GM12878 (cell line): ENCODE measurements around the gene HERC2. TPM values are rescaled to one million over a fixed set of nuclear protein-coding genes. Genes with fewer than 3 reads are reported as not detected.

Experiments used
- ATAC-seq: fragments of 200-7000 bp; cut with Tn5 transposase; 3 replicates; pipeline ENCODE4 v1.9.1; 2020; ENCODE audit warnings: mild to moderate bottlenecking, moderate library complexity
- BruUV-seq: library from RNA; stranded (reverse); fragments of 400-500 nt; replicated peaks from 2 replicates; lab custom pipeline; 2021; lab: Mats Ljungman, UMichigan
- CTCF ChIA-PET: fragments of 300-600 bp; sonication (Branson Sonifier 250); formaldehyde crosslinking; extraction: SDS; loops from one replicate; lab custom pipeline; 2021; ENCODE audit warnings: inconsistent platforms; lab: Yijun Ruan, JAX
- POLR2A ChIA-PET: fragments of 350-600 bp; formaldehyde crosslinking; extraction: SDS; loops from one replicate; lab custom pipeline; 2021; ENCODE audit warnings: inconsistent platforms; lab: Charles Lee
- RAD21 ChIA-PET: fragments of 300-600 bp; sonication (Branson Sonifier 250); formaldehyde crosslinking; loops from one replicate; lab custom pipeline; 2023; ENCODE audit warnings: antibody characterized with exemption; ENCODE audit not compliant: unreplicated experiment; lab: Charles Lee
- SMC1A ChIA-PET: fragments of 300-600 bp; sonication (Branson Sonifier 250); formaldehyde crosslinking; loops from one replicate; lab custom pipeline; 2023; ENCODE audit not compliant: unreplicated experiment, uncharacterized antibody; lab: Charles Lee
- DNase-seq: peaks from one replicate; pipeline ENCODE4 v3.0.0-alpha.2; 2011; ENCODE audit warnings: low read depth, low spot score
- FAIRE-seq: peaks from 3 replicates; lab custom pipeline; 2011; peaks lifted over from hg19 to GRCh38; lab: Jason Lieb, UNC
- H2AFZ ChIP-seq: 2 replicates; pipeline ENCODE4 v1.6.0; 2011; ENCODE audit warnings: low read depth, low read length, control low read depth; ENCODE audit not compliant: control insufficient read depth
- H3K27ac ChIP-seq: 2 replicates; pipeline ENCODE4 v1.5.1; 2011; ENCODE audit warnings: control low read depth; ENCODE audit not compliant: control insufficient read depth, insufficient read depth
- H3K27me3 ChIP-seq, 2 experiments: replicated peaks in 1 of 2; 2 replicates each; pipeline versions ENCODE4 v1.6.0 to v1.6.1; 2011; ENCODE audit warnings: low read length in 1 of 2; ENCODE audit not compliant: control insufficient read depth in 2 of 2, insufficient read depth in 2 of 2
- H3K36me3 ChIP-seq, 2 experiments: 2 replicates each; pipeline ENCODE4 v1.5.1; 2011; ENCODE audit warnings: low read length in 1 of 2; ENCODE audit not compliant: control insufficient read depth in 2 of 2, insufficient read depth in 2 of 2
- H3K4me1 ChIP-seq: 2 replicates; pipeline ENCODE4 v1.6.1; 2011; ENCODE audit warnings: mild to moderate bottlenecking, low read length, moderate library complexity, mixed read lengths; ENCODE audit not compliant: control insufficient read depth, insufficient read depth
- H3K4me2 ChIP-seq: 2 replicates; pipeline ENCODE4 v1.6.0; 2011; ENCODE audit warnings: control low read depth; ENCODE audit not compliant: control insufficient read depth, insufficient read depth
- H3K4me3 ChIP-seq: fragments of 200-600 bp; sonication (generic); 2 replicates; pipeline ENCODE4 v1.5.1; 2016
- H3K79me2 ChIP-seq: 2 replicates; pipeline ENCODE4 v1.6.0; 2011; ENCODE audit warnings: low read length; ENCODE audit not compliant: control insufficient read depth, insufficient read depth
- H3K9ac ChIP-seq: 2 replicates; pipeline ENCODE4 v1.8.0; 2011; ENCODE audit warnings: low read length, control low read depth, mixed read lengths; ENCODE audit not compliant: control insufficient read depth, insufficient read depth
- H3K9me3 ChIP-seq: replicated peaks from 3 replicates; pipeline ENCODE4 v1.5.1; 2011; ENCODE audit warnings: mild to moderate bottlenecking, low read length; ENCODE audit not compliant: control insufficient read depth, insufficient read depth
- H4K20me1 ChIP-seq: 2 replicates; pipeline ENCODE4 v1.6.0; 2011; ENCODE audit not compliant: control insufficient read depth, insufficient read depth
- CBX5 ChIP-seq: sonication (generic); IDR thresholded peaks from 2 replicates; pipeline ENCODE4 v1.6.1; 2016; ENCODE audit warnings: low read depth, moderate library complexity, mild to moderate bottlenecking, inconsistent platforms
- EED ChIP-seq: sonication (generic); IDR thresholded peaks from 2 replicates; pipeline ENCODE4 v1.6.1; 2016; ENCODE audit warnings: antibody characterized with exemption, low read depth
- ESRRA ChIP-seq: IDR thresholded peaks from 2 replicates; pipeline ENCODE4 v1.6.1; 2012; ENCODE audit warnings: mild to moderate bottlenecking, low read length, improper control_type of control experiment
- IKZF1 ChIP-seq: fragments of 450-650 bp; conservative IDR thresholded peaks from 2 replicates; pipeline ENCODE4 v1.6.1; 2017; ENCODE audit warnings: antibody characterized with exemption, mild to moderate bottlenecking
- IKZF2 ChIP-seq, 2 experiments: fragments of 450-650 bp; IDR thresholded peaks; 2 replicates each; pipeline ENCODE4 v1.6.1; 2017; ENCODE audit warnings: mild to moderate bottlenecking in 2 of 2, moderate library complexity in 2 of 2
- PAX5 ChIP-seq: IDR thresholded peaks from 2 replicates; pipeline ENCODE4 v1.6.1; 2011; ENCODE audit warnings: low read depth, low read length, borderline replicate concordance
- TAF1 ChIP-seq: IDR thresholded peaks from 2 replicates; pipeline ENCODE4 v1.6.1; 2011; ENCODE audit warnings: mild to moderate bottlenecking, low read depth, low read length, borderline replicate concordance
- YBX1 ChIP-seq: fragments of 450-650 bp; IDR thresholded peaks from 2 replicates; pipeline ENCODE4 v1.6.1; 2016; ENCODE audit warnings: antibody characterized with exemption
- ZNF384 ChIP-seq: IDR thresholded peaks from 2 replicates; pipeline ENCODE4 v1.6.1; 2012; ENCODE audit warnings: low read depth, mild to moderate bottlenecking, low read length, improper control_type of control experiment, borderline replicate concordance
- WGBS: methylation state at CpG from one replicate; pipeline ENCODE4 v1.1.6; 2016; ENCODE audit warnings: low lambda C conversion rate; ENCODE audit not compliant: insufficient replicate concordance, insufficient coverage; ENCODE audit errors: missing lambda C conversion rate; 5-methylcytosine and 5-hydroxymethylcytosine counted together
- in situ Hi-C: fragments of 300-500 bp; cut with MboI; formaldehyde crosslinking; loops from 9 replicates; pipeline ENCODE4 v1.14.3; 2018; ENCODE audit warnings: mixed read lengths
- intact Hi-C: fragments of 100-400 bp; cut with micrococcal nuclease; formaldehyde crosslinking; loops from one replicate; pipeline ENCODE4 v1.14.2; 2022; ENCODE audit not compliant: unreplicated experiment
- polyA plus RNA-seq, 11 experiments: library from polyadenylated mRNA; depleted of rRNA in 4 of 11; unstranded in 6 of 11; stranded (reverse) in 5 of 11; fragments of >200 nt; fragmentation: Nextera tagmentation in 4 of 11; fragmentation: Illumina TruSeq in 1 of 11; extraction: Ambion mirVana in 4 of 11; extraction: Trizol in 1 of 11; gene quantifications; 1 replicate in 1 of 11; 2 replicates in 10 of 11; pipeline versions ENCODE4 v1.2.1 to v1.2.3, GENCODE V29; 2011 to 2016; ENCODE audit warnings: inconsistent platforms in 2 of 11, missing spikeins in 2 of 11, low read depth in 1 of 11
- total RNA-seq, 4 experiments: library from RNA; depleted of rRNA in 3 of 4; stranded (reverse); fragments of >200 nt in 3 of 4; fragmentation: Illumina TruSeq in 1 of 4; extraction: Trizol in 1 of 4; gene quantifications; 2 replicates each; pipeline versions ENCODE4 v1.2.1 to v1.2.3, GENCODE V29; 2013 to 2021

HERC2 gene
- total and polyA plus RNA-seq, 10 of the 15 experiments (the other 5 are each of a cell fraction or from before 2014, with no cell fraction given): 6.1 to 39.0 (median 24.0) TPM

DNA sequence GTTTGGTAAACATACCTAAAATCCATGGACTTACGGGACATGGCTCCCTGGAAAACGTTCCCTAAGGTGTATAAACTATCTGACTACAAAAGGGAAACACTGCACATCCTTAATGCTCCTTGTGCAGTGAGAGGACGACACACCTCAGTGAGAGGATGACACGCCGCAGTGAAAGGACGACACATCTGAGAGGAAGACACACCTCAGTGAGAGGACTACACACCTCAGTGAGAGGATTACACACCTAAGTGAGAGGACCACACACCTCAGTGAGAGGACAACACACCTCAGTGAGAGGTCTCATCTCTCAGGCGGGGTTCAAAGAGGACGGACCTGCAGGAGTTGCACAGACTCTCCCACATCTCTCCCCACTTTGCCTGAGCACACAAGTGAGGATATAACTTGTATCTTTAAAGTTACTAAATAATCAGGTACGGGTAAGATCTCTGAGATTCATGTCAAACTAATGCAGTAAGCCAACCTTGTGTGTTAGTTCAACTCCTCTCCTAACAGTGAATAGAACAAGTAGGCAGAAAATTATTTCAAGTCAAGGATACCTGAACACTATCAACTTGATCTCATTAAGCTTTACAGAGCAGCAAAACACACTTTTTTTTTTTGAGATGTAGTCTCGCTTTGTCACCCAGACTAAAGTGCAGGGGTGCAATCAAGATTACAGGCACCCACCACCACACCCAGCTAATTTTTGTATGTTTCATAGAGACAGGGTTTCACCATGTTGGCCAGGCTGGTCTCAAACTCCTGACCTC is 32.1 kb downstream of the HERC2 start:
- DNase-seq (no peak), FAIRE-seq (no peak), ATAC-seq (peak; percentile 48)
- intact Hi-C loops (no loop called here), in situ Hi-C loops (no loop called here)
- Histone ChIP-seq H2AFZ (no peak overlapping the region), H3K9ac (no peak overlapping the region), H3K4me2 (peak overlapping the region; percentile 31), H3K4me3 (peak overlapping the region; percentile 48; the same call in 1 of the 2 replicates), H3K36me3 (peaks cover 3 to 5% of the 10 kb centered on the region in 2 experiments; a peak in 3 of 4 replicates), H3K9me3 (peaks cover 4% of the 10 kb centered on the region; the same call in 2 of the 3 replicates), H3K27me3 (no peaks in the 10 kb centered on the region), H4K20me1 (no peaks in the 10 kb centered on the region), H3K79me2 (no peaks in the 10 kb centered on the region), H3K4me1 (peaks cover 6% of the 10 kb centered on the region), H3K27ac (peak overlapping the region; percentile 63)
- ChIA-PET SMC1A (no interaction called here), RAD21 (no interaction called here), CTCF (no interaction called here), POLR2A (interaction anchor here (0.6 kb wide), 1 partner anchor 147 kb away, joined by 3 read pairs; no protein-coding TSS in a partner anchor)
- WGBS: 78% methylated on average over 10 of the region's 10 CpGs
- no TSS peak for BruUV-seq
- TF ChIP-seq PAX5 (peak; percentile 41; the same call in 1 of the 2 replicates), YBX1 (no peak), CBX5 (0 out of 2 replicates have a peak, but pooled peaks have one; percentile 55), TAF1 (0 out of 2 replicates have a peak, but pooled peaks have one; percentile 31), IKZF1 (0 out of 2 replicates have a peak, but pooled peaks have one; percentile 27), ESRRA (no peak), IKZF2 (IDR thresholded peaks at IDR 0.05) (0 out of 4 replicates have a peak, but pooled peaks of 1 of the 2 experiments have one; percentile 19), EED (peak; percentile 42; the same call in 1 of the 2 replicates), ZNF384 (no peak)
